ENCODE measurements around the gene PCNX2.

The PCNX2 gene

GRCh38 chr1:233315718-233316301 lies 20.3 kb upstream of the PCNX2 start:
- DNase-seq (ENCODE audit: low read depth in 3 of 3): no peak

- DNase-seq (ENCODE audit: low read depth in 3 of 3): no peak
Observed at GRCh38 chr1:233313434-233314155, 18.1 kb upstream of the PCNX2 start.

- no peak for DNase-seq (ENCODE audit: low read depth in 3 of 3)
Observed at GRCh38 chr1:233304489-233305102, 9.1 kb upstream of the PCNX2 start.

- no peak for DNase-seq (ENCODE audit: low read depth in 3 of 3)
Observed at GRCh38 chr1:233300326-233300725, 4.8 kb upstream of the PCNX2 start.

- no peak for DNase-seq (ENCODE audit: low read depth in 3 of 3)
Observed at GRCh38 chr1:233299450-233299849, 3.9 kb upstream of the PCNX2 start.

- DNase-seq (ENCODE audit: low read depth in 3 of 3): no peak
Observed at GRCh38 chr1:233295975-233296322, 424 bp upstream of the PCNX2 start.

GRCh38 chr1:233294913-233295236 lies 650 bp downstream of the PCNX2 start:
- peak; percentile 6 to 17 (median 9) for DNase-seq (ENCODE audit: low read depth in 3 of 3)

- no peak for DNase-seq (ENCODE audit: low read depth in 3 of 3)
Observed at GRCh38 chr1:233293556-233294446, 1.7 kb downstream of the PCNX2 start.

GRCh38 chr1:233290396-233291034 lies 5.0 kb downstream of the PCNX2 start:
- no peak for DNase-seq (ENCODE audit: low read depth in 3 of 3)

- DNase-seq (ENCODE audit: low read depth in 3 of 3): no peak
Observed at GRCh38 chr1:233289676-233290075, 5.8 kb downstream of the PCNX2 start.

- no peak for DNase-seq (ENCODE audit: low read depth in 3 of 3)
Observed at GRCh38 chr1:233282582-233282886, 13.0 kb downstream of the PCNX2 start.

- DNase-seq (ENCODE audit: low read depth in 3 of 3): peak in 1 of 3 donors; percentile 8
Observed at GRCh38 chr1:233281711-233282581, 13.6 kb downstream of the PCNX2 start.

- no peak for DNase-seq (ENCODE audit: low read depth in 3 of 3)
Observed at GRCh38 chr1:233279971-233280370, 15.6 kb downstream of the PCNX2 start.

- no peak for DNase-seq (ENCODE audit: low read depth in 3 of 3)
Observed at GRCh38 chr1:233278631-233279030, 16.9 kb downstream of the PCNX2 start.

GRCh38 chr1:233277637-233278606 lies 17.6 kb downstream of the PCNX2 start:
- DNase-seq (ENCODE audit: low read depth in 3 of 3): no peak

- DNase-seq (ENCODE audit: low read depth in 3 of 3): no peak
Observed at GRCh38 chr1:233269656-233270055, 25.9 kb downstream of the PCNX2 start.

- no peak for DNase-seq (ENCODE audit: low read depth in 3 of 3)
Observed at GRCh38 chr1:233268389-233269022, 27.0 kb downstream of the PCNX2 start.

- no peak for DNase-seq (ENCODE audit: low read depth in 3 of 3)
Observed at GRCh38 chr1:233261695-233262094, 33.8 kb downstream of the PCNX2 start.

GRCh38 chr1:233261206-233261605 lies 34.3 kb downstream of the PCNX2 start:
- DNase-seq (ENCODE audit: low read depth in 3 of 3): no peak

All from stimulated activated CD4-positive, alpha-beta T cell treated with anti-CD3 and anti-CD28 coated beads, TNF-alpha, amount 100 ng/mL, for 48 hours (primary cell).